SKM-1 treated with dmso at 0.1 percent for 144 hours (cell line): Measurements from ENCODE around the gene CCDC50.

Experiments
- DNase-seq: peaks from one replicate; lab custom pipeline; 2025; ENCODE audit not compliant: unreplicated experiment; lab: John Stamatoyannopoulos, UW

CCDC50 gene

DNA sequence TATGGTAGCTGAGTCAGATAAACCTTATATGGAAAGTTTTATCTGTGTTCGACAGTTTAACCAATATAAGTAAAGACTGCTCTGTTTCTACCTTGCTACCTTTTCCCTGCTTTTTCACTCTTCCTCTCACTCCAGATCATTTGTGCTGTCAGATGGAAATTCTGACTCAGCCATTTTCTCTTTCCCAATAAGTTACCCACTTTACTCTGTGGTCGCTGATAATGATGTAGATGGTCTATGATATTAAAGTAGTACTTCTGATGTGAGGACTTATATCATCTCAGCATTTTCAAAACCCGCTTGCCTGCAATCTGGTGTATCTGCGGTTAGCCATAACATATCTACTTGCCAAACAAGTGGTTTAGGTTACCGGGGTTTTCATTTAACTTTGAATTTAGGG lies 16.1 kb downstream of the CCDC50 start:
- DNase-seq = no peak

GRCh38 chr3:191347228-191347627 lies 18.0 kb downstream of the CCDC50 start:
- no peak for DNase-seq

GRCh38 chr3:191348098-191348497 lies 18.9 kb downstream of the CCDC50 start:
- DNase-seq = no peak

DNA sequence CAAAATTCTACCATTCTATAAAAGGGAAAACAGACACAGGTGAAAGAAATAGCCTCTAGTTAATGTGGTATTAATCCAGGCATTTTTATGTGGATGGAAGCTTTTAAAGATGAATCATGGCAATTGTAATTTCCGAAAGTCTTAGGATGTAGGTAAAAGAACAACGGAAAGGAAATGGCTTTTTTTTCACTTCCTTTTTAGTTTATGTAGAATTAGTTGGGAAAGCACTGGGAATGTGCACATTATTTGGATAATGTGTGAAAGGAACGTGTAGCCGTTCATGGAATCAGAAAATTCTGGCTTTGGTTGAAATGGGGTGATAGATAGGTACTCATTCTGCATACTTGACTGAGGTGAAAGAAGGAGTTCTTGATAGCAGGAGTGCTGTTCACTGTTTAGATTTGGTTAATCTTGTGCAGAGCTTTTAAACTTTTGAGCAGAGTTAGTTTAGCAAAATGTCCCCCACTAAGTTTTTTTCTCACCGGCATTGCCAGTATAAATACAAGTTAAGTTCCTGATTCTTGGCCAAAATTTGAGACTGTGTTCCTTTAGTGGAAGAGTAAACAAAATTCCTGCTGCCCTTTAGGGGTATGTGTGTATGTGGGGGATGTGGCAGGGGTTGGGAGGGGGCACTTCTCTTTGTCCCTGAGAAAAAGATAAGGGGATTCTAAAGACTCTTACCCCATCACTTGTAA lies 21.3 kb downstream of the CCDC50 start:
- no peak for DNase-seq

GRCh38 chr3:191352014-191352413 lies 22.8 kb downstream of the CCDC50 start:
- DNase-seq = no peak

DNA sequence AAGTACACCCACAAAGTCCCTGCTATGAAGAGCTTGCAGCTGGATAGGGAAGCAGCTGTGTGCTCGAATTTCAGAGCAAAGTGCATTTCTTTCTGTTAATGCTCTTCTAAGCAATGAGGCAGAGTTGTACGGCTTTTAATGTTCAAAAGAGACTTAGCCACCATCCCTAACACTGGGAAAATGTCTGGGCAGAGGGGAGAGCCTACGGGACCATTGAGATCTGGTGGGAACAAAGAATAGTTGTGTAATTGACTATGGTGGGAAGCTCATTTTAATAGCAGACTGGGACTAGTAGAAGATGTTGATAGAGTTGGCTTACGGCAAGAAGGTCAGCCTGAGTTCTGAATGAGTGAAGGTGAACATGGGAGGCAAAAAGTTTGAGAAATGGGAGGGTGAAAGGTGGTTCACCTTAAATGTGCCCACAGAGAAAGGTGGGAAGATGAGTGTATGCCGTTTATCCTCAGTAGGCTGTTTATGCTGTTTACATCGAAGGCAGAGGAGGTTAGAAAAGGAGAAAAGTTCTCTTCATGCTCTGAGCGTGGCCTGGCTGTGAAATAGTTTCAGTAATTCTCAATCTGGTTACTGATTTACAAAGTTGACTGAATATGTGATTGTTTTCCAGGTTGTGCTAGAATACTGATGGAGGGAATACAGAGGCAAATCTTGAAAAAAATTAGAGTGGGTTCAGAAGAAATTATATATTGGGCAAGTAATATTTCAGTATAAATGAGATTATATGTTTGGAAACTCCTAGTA lies 24.0 kb downstream of the CCDC50 start:
- no peak for DNase-seq

GRCh38 chr3:191355406-191355805 lies 26.2 kb downstream of the CCDC50 start:
- no peak for DNase-seq

GRCh38 chr3:191356631-191357439 lies 27.6 kb downstream of the CCDC50 start:
- no peak for DNase-seq

DNA sequence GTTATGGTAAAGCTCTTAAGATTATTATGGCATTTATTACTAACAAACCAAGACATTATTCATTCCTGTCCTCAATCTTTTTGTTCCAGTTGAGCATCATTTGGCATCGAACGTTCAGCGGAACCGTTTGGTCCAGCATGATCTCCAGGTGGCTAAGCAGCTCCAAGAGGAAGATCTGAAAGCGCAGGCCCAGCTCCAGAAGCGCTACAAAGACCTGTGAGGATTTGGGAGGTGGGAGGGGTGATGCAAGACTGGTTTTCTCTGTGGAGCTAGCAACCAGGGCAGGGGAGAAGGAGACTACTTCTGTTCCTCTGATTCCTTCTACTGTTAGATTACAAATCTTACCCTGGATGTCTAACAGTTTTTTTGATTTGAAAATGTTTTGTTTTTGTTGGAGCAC lies 28.7 kb downstream of the CCDC50 start:
- DNase-seq = no peak

DNA sequence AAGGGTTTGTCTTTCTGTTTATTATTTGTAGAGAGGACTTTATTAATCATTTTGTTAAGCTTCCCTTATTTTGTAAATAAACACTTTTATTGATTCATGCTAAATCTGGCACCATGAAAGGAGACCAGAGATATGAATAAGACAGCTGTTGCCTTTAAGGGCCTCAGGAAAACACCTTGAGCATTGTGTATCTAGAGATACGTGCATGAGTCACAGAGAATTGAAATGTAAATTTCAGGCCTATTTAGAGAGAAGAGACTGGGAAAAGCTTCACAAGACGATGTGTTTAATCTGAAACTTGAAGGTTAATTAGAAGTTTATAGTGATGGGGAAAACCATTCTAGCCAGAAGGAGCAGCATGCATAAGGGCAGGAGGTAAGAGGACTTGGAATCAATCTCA lies 29.7 kb downstream of the CCDC50 start:
- DNase-seq = no peak

- DNase-seq = no peak
These were observed 31.4 kb downstream of the CCDC50 start for GRCh38 chr3:191360620-191361019.

GRCh38 chr3:191361456-191361855 lies 32.3 kb downstream of the CCDC50 start:
- DNase-seq = no peak

DNA sequence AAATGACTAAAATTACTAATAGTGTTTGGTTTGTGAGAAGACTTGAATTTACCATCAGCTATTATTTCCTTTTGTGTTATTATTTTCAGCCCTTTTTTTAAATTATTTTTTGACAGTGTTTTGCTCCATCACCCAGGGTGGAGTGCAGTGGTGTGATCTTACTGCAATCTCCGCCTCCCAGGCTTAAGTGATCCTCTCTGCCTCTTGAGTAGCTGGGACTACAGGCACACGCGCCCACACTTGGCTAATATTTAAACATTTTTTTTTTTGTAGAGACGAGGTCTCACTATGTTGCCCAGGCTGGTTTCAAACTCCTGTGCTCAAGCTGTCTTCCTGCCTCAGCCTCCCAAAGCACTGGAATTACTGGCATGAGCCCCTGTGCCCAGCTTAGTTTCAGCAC lies 32.8 kb downstream of the CCDC50 start:
- no peak for DNase-seq

- DNase-seq = no peak
These were observed 33.4 kb downstream of the CCDC50 start for GRCh38 chr3:191362524-191363090.

DNA sequence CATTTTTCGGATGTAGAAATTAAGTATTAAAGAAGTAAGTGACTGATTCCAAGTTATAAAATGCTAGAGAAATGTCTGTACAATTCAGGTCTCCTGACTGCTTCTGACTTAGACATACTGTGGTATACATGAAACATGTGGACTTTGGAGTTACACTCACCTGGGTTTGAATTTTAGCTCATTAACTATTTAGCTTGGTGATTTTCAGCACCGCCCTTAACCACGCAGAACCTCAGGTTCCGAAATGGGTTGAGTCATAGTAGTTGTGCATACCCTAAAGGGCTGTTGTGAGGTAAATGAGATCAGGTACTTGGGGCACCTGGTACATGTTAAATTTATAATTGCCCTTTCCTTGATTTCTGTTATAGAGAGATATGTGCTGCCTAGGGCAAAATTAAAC lies 34.0 kb downstream of the CCDC50 start:
- no peak for DNase-seq

GRCh38 chr3:191366675-191367074 lies 37.5 kb downstream of the CCDC50 start:
- no peak for DNase-seq

GRCh38 chr3:191368755-191369615 lies 39.8 kb downstream of the CCDC50 start:
- no peak for DNase-seq

- DNase-seq = no peak
These were observed 40.4 kb downstream of the CCDC50 start for GRCh38 chr3:191369616-191370010.

DNA sequence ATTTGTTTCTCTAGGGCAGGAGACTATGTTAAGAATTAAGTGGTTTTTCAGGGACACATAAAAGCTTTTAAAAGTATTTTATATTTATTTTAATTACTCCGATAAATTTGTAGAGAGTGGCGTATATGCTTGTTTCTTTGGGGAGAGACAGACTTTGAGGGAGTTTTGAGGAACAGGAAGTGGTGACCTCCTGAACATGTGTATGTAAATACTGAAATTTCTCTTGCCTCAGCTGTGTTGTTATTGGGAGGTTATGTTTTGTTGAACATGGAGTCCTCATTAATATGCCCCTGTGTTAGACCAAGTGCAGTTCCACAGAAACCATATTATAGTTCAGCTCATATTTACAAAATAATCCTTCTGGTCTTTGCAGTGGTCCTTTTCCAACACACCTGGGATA lies 42.9 kb downstream of the CCDC50 start:
- no peak for DNase-seq

GRCh38 chr3:191373327-191373726 lies 44.1 kb downstream of the CCDC50 start:
- no peak for DNase-seq
